GM18909 (cell line): ENCODE data around the gene RCN1.
"Not testable (repeated sequence)": the region's sequence is repeated elsewhere in the genome, so short reads cannot be mapped to it uniquely, and the experiment has no call there.

Experiments
- ATAC-seq: cut with Tn5 transposase; IDR thresholded peaks from one replicate; pipeline ENCODE4 v1.9.1; 2021; ENCODE audit warnings: mild to moderate bottlenecking; ENCODE audit not compliant: unreplicated experiment, poor library complexity

Gene RCN1

GRCh38 chr11:32108576-32108975 lies 17.7 kb downstream of the RCN1 start:
- no peak for ATAC-seq

- ATAC-seq = no peak
Observed at GRCh38 chr11:32109138-32109537, 18.3 kb downstream of the RCN1 start.

GRCh38 chr11:32109592-32109991 lies 18.7 kb downstream of the RCN1 start:
- ATAC-seq = no peak

GRCh38 chr11:32110795-32111194 lies 19.9 kb downstream of the RCN1 start:
- ATAC-seq = no peak

- ATAC-seq = no peak
Observed at GRCh38 chr11:32113200-32113919, 22.5 kb downstream of the RCN1 start.

GRCh38 chr11:32113920-32114203 lies 23.0 kb downstream of the RCN1 start:
- no peak for ATAC-seq

GRCh38 chr11:32115446-32115845 lies 24.6 kb downstream of the RCN1 start:
- no peak for ATAC-seq

GRCh38 chr11:32116668-32117067 lies 25.8 kb downstream of the RCN1 start:
- ATAC-seq = no peak

GRCh38 chr11:32118025-32118974 lies 27.4 kb downstream of the RCN1 start:
- ATAC-seq = no peak

- ATAC-seq = not testable (repeated sequence)
Observed at GRCh38 chr11:32119139-32119538, 28.3 kb downstream of the RCN1 start.

GRCh38 chr11:32121012-32121411 lies 30.1 kb downstream of the RCN1 start:
- ATAC-seq = no peak

- no peak for ATAC-seq
Observed at GRCh38 chr11:32122200-32122599, 31.3 kb downstream of the RCN1 start.

- no peak for ATAC-seq
Observed at GRCh38 chr11:32131321-32131720, 40.4 kb downstream of the RCN1 start.

- no peak for ATAC-seq
Observed at GRCh38 chr11:32136657-32137056, 45.8 kb downstream of the RCN1 start.

GRCh38 chr11:32137263-32137662 lies 46.4 kb downstream of the RCN1 start:
- no peak for ATAC-seq

- no peak for ATAC-seq
Observed at GRCh38 chr11:32137869-32138268, 47.0 kb downstream of the RCN1 start.

GRCh38 chr11:32138902-32139301 lies 48.0 kb downstream of the RCN1 start:
- ATAC-seq = no peak

GRCh38 chr11:32139896-32140520 lies 49.1 kb downstream of the RCN1 start:
- no peak for ATAC-seq

- no peak for ATAC-seq
Observed at GRCh38 chr11:32141745-32142546, 51.1 kb downstream of the RCN1 start.

GRCh38 chr11:32143378-32143777 lies 52.5 kb downstream of the RCN1 start:
- no peak for ATAC-seq
